GM12878 (cell line): Measurements from ENCODE around the gene TGFB2. TPM values are rescaled to one million over a fixed set of nuclear protein-coding genes. Genes with fewer than 3 reads are reported as not detected.

Source experiments
- ATAC-seq: fragments of 200-7000 bp; cut with Tn5 transposase; 3 replicates; pipeline ENCODE4 v1.9.1; 2020; ENCODE audit warnings: mild to moderate bottlenecking, moderate library complexity
- BruUV-seq: library from RNA; stranded (reverse); fragments of 400-500 nt; replicated peaks from 2 replicates; lab custom pipeline; 2021; lab: Mats Ljungman, UMichigan
- CTCF ChIA-PET: fragments of 300-600 bp; sonication (Branson Sonifier 250); formaldehyde crosslinking; extraction: SDS; loops from one replicate; lab custom pipeline; 2021; ENCODE audit warnings: inconsistent platforms; lab: Yijun Ruan, JAX
- POLR2A ChIA-PET: fragments of 350-600 bp; formaldehyde crosslinking; extraction: SDS; loops from one replicate; lab custom pipeline; 2021; ENCODE audit warnings: inconsistent platforms; lab: Charles Lee
- RAD21 ChIA-PET: fragments of 300-600 bp; sonication (Branson Sonifier 250); formaldehyde crosslinking; loops from one replicate; lab custom pipeline; 2023; ENCODE audit warnings: antibody characterized with exemption; ENCODE audit not compliant: unreplicated experiment; lab: Charles Lee
- SMC1A ChIA-PET: fragments of 300-600 bp; sonication (Branson Sonifier 250); formaldehyde crosslinking; loops from one replicate; lab custom pipeline; 2023; ENCODE audit not compliant: unreplicated experiment, uncharacterized antibody; lab: Charles Lee
- DNase-seq: peaks from one replicate; pipeline ENCODE4 v3.0.0-alpha.2; 2011; ENCODE audit warnings: low read depth, low spot score
- FAIRE-seq: peaks from 3 replicates; lab custom pipeline; 2011; peaks lifted over from hg19 to GRCh38; lab: Jason Lieb, UNC
- H2AFZ ChIP-seq: 2 replicates; pipeline ENCODE4 v1.6.0; 2011; ENCODE audit warnings: low read depth, low read length, control low read depth; ENCODE audit not compliant: control insufficient read depth
- H3K27ac ChIP-seq: 2 replicates; pipeline ENCODE4 v1.5.1; 2011; ENCODE audit warnings: control low read depth; ENCODE audit not compliant: control insufficient read depth, insufficient read depth
- H3K27me3 ChIP-seq, 2 experiments: replicated peaks in 1 of 2; 2 replicates each; pipeline versions ENCODE4 v1.6.0 to v1.6.1; 2011; ENCODE audit warnings: low read length in 1 of 2; ENCODE audit not compliant: control insufficient read depth in 2 of 2, insufficient read depth in 2 of 2
- H3K36me3 ChIP-seq, 2 experiments: 2 replicates each; pipeline ENCODE4 v1.5.1; 2011; ENCODE audit warnings: low read length in 1 of 2; ENCODE audit not compliant: control insufficient read depth in 2 of 2, insufficient read depth in 2 of 2
- H3K4me1 ChIP-seq: 2 replicates; pipeline ENCODE4 v1.6.1; 2011; ENCODE audit warnings: mild to moderate bottlenecking, low read length, moderate library complexity, mixed read lengths; ENCODE audit not compliant: control insufficient read depth, insufficient read depth
- H3K4me2 ChIP-seq: 2 replicates; pipeline ENCODE4 v1.6.0; 2011; ENCODE audit warnings: control low read depth; ENCODE audit not compliant: control insufficient read depth, insufficient read depth
- H3K4me3 ChIP-seq: fragments of 200-600 bp; sonication (generic); 2 replicates; pipeline ENCODE4 v1.5.1; 2016
- H3K79me2 ChIP-seq: 2 replicates; pipeline ENCODE4 v1.6.0; 2011; ENCODE audit warnings: low read length; ENCODE audit not compliant: control insufficient read depth, insufficient read depth
- H3K9ac ChIP-seq: 2 replicates; pipeline ENCODE4 v1.8.0; 2011; ENCODE audit warnings: low read length, control low read depth, mixed read lengths; ENCODE audit not compliant: control insufficient read depth, insufficient read depth
- H3K9me3 ChIP-seq: replicated peaks from 3 replicates; pipeline ENCODE4 v1.5.1; 2011; ENCODE audit warnings: mild to moderate bottlenecking, low read length; ENCODE audit not compliant: control insufficient read depth, insufficient read depth
- H4K20me1 ChIP-seq: 2 replicates; pipeline ENCODE4 v1.6.0; 2011; ENCODE audit not compliant: control insufficient read depth, insufficient read depth
- BMI1 ChIP-seq: fragments of 450-650 bp; IDR thresholded peaks from 2 replicates; pipeline ENCODE4 v1.6.1; 2016; ENCODE audit warnings: mild to moderate bottlenecking, moderate library complexity, borderline replicate concordance
- BRCA1 ChIP-seq: IDR thresholded peaks from 2 replicates; pipeline ENCODE4 v1.6.1; 2011; ENCODE audit warnings: low read depth, low read length, improper control_type of control experiment
- E2F8 ChIP-seq: fragments of 450-650 bp; IDR thresholded peaks from 2 replicates; pipeline ENCODE4 v1.6.1; 2018; ENCODE audit warnings: mild to moderate bottlenecking, low read depth, moderate library complexity; ENCODE audit not compliant: partially characterized antibody
- NR2C1 ChIP-seq: fragments of 450-650 bp; IDR thresholded peaks from 2 replicates; pipeline ENCODE4 v1.6.1; 2017; ENCODE audit warnings: antibody characterized with exemption, mild to moderate bottlenecking, moderate library complexity
- PML ChIP-seq: IDR thresholded peaks from 2 replicates; pipeline ENCODE4 v1.6.1; 2012; ENCODE audit warnings: low read length, inconsistent platforms
- POLR2AphosphoS5 ChIP-seq: IDR thresholded peaks from 2 replicates; pipeline ENCODE4 v1.6.1; 2011; ENCODE audit warnings: mild to moderate bottlenecking, low read length, inconsistent platforms
- SIX5 ChIP-seq: IDR thresholded peaks from 2 replicates; pipeline ENCODE4 v1.6.1; 2011; ENCODE audit warnings: mild to moderate bottlenecking, low read depth, low read length, moderate library complexity; ENCODE audit not compliant: severe bottlenecking
- WGBS: methylation state at CpG from one replicate; pipeline ENCODE4 v1.1.6; 2016; ENCODE audit warnings: low lambda C conversion rate; ENCODE audit not compliant: insufficient replicate concordance, insufficient coverage; ENCODE audit errors: missing lambda C conversion rate; 5-methylcytosine and 5-hydroxymethylcytosine counted together
- in situ Hi-C: fragments of 300-500 bp; cut with MboI; formaldehyde crosslinking; loops from 9 replicates; pipeline ENCODE4 v1.14.3; 2018; ENCODE audit warnings: mixed read lengths
- intact Hi-C: fragments of 100-400 bp; cut with micrococcal nuclease; formaldehyde crosslinking; loops from one replicate; pipeline ENCODE4 v1.14.2; 2022; ENCODE audit not compliant: unreplicated experiment
- polyA plus RNA-seq, 11 experiments: library from polyadenylated mRNA; depleted of rRNA in 4 of 11; unstranded in 6 of 11; stranded (reverse) in 5 of 11; fragments of >200 nt; fragmentation: Nextera tagmentation in 4 of 11; fragmentation: Illumina TruSeq in 1 of 11; extraction: Ambion mirVana in 4 of 11; extraction: Trizol in 1 of 11; gene quantifications; 1 replicate in 1 of 11; 2 replicates in 10 of 11; pipeline versions ENCODE4 v1.2.1 to v1.2.3, GENCODE V29; 2011 to 2016; ENCODE audit warnings: inconsistent platforms in 2 of 11, missing spikeins in 2 of 11, low read depth in 1 of 11
- total RNA-seq, 4 experiments: library from RNA; depleted of rRNA in 3 of 4; stranded (reverse); fragments of >200 nt in 3 of 4; fragmentation: Illumina TruSeq in 1 of 4; extraction: Trizol in 1 of 4; gene quantifications; 2 replicates each; pipeline versions ENCODE4 v1.2.1 to v1.2.3, GENCODE V29; 2013 to 2021

Gene TGFB2
- total and polyA plus RNA-seq, 10 of the 15 experiments (the other 5 are each of a cell fraction or from before 2014, with no cell fraction given): 0.03 to 0.11 (median 0.04) TPM; not detected in 6

- H3K27me3 ChIP-seq: no peaks in the 10 kb centered on the region
- BruUV-seq: no TSS peak
Observed at GRCh38 chr1:218374401-218375353, 29.5 kb downstream of the TGFB2 start.

More at GRCh38 chr1:218374401-218375353, 29.5 kb downstream of the TGFB2 start:
- no peaks in the 10 kb centered on the region for H3K36me3 ChIP-seq
- no peaks in the 10 kb centered on the region for H3K4me1 ChIP-seq
- 4% methylated on average over 7 of the region's 7 CpGs for WGBS
- in situ Hi-C loops (no loop called here), intact Hi-C loops (no loop called here)
- no peak overlapping the region for H3K9ac ChIP-seq
- ChIA-PET CTCF (no interaction called here), POLR2A (no interaction called here), RAD21 (no interaction called here), SMC1A (no interaction called here)
- H3K27ac ChIP-seq: no peak overlapping the region
- no peaks in the 10 kb centered on the region for H4K20me1 ChIP-seq
- H2AFZ ChIP-seq: no peak overlapping the region
- TF ChIP-seq SIX5: no peak
- no peak for TF ChIP-seq PML
- no peak for TF ChIP-seq BRCA1
- no peak for TF ChIP-seq NR2C1
- no peak for TF ChIP-seq POLR2AphosphoS5
- no peak for TF ChIP-seq BMI1
- TF ChIP-seq E2F8: no peak
- ATAC-seq (no peak), DNase-seq (no peak), FAIRE-seq (no peak)
- no peaks in the 10 kb centered on the region for H3K79me2 ChIP-seq
- H3K9me3 ChIP-seq: no peaks in the 10 kb centered on the region
- no peak overlapping the region for H3K4me2 ChIP-seq
- no peak overlapping the region for H3K4me3 ChIP-seq
